ENCODE measurements around the gene RASAL2.
"Not testable (repeated sequence)": the region's sequence is repeated elsewhere in the genome, so short reads cannot be mapped to it uniquely, and the experiment has no call there.

Gene RASAL2

DNA sequence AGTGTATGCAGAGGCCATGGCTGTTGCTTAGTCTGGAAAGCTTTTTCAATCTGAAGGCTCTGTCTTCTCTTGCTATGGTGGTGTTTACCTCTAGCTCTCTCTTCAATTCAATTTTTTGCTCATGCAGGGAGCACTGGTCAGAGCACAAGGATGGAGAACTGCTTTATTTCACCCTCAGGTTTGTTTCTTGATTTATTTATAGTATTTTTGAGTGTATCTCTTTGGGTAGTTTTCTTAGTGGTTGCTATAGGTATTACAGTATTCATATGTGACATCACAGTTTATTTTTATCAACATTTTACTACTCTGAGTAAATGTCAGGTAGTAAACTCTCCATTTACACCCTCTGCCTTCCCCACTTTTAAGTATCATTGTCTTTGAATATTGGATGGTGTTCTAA is 147.9 kb downstream of the RASAL2 start:
- no peak for DNase-seq

DNA sequence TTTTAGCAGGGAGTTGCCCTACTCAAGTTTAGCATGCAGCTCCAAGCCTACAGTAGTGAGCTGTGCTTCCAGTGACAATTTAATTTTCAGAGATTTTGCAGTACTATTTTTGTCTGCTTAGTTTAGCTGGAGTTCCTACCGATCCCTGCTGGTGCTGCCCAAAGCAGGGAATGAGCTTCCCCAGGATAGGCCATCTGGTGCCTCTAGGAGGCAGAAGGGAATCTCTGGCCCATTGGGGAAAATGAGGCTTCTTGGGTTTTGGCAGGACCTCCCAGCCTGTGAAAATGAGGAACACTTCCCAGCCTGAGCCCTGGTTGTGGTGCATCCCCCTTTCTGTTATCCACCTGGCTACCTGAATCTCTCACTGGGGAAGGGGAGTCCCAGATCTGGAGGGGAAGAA is 149.2 kb downstream of the RASAL2 start:
- no peak for DNase-seq

- no peak for DNase-seq
These were observed 150.0 kb downstream of the RASAL2 start for GRCh38 chr1:178243890-178244289.

GRCh38 chr1:178248284-178248683 is 154.4 kb downstream of the RASAL2 start:
- not testable (repeated sequence) for DNase-seq

DNA sequence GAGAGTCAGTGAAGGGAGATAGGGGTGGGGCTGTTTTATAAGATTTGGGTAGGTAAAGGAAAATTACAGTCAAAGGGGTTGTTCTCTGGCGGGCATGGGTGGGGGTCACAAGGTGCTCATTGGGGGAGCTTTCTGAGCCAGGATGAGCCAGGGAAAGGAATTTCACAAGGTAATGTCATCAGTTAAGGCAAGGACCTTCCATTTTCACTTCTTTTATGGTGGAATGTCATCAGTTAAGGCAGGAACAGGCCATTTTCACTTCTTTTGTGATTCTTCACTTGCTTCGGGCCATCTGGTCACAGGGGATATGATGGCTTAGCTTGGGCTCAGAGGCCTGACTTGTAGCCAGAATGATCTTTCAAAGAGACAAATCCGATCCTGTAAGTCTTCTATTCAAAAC is 159.7 kb downstream of the RASAL2 start:
- DNase-seq: not testable (repeated sequence)

- DNase-seq: no peak
These were observed 160.5 kb downstream of the RASAL2 start for GRCh38 chr1:178254433-178254832.

- peak; percentile 41 for DNase-seq
These were observed 164.6 kb downstream of the RASAL2 start for GRCh38 chr1:178258536-178258935.

DNA sequence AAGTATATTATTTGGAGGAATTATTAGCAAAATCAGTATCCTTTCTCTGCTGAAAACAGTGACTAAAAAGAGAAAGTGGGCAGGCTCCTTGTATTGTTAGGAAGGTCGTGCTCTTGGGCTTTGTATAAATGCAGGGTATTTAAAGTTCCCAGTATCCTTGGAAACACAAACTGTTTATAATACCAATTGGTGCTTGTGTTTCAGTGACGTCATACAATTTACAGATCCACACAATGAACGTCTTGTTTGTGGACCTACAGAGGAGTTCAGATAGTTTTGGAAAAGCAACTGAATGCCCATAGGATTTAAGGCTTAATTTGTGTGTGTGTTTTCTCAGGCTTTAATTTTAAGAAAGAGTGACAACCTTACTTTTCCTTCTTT is 168.2 kb downstream of the RASAL2 start:
- peak; percentile 55 for DNase-seq

- DNase-seq: no peak
These were observed 169.4 kb downstream of the RASAL2 start for GRCh38 chr1:178263341-178263740.

- DNase-seq: no peak
These were observed 172.2 kb downstream of the RASAL2 start for GRCh38 chr1:178266113-178266512.

DNA sequence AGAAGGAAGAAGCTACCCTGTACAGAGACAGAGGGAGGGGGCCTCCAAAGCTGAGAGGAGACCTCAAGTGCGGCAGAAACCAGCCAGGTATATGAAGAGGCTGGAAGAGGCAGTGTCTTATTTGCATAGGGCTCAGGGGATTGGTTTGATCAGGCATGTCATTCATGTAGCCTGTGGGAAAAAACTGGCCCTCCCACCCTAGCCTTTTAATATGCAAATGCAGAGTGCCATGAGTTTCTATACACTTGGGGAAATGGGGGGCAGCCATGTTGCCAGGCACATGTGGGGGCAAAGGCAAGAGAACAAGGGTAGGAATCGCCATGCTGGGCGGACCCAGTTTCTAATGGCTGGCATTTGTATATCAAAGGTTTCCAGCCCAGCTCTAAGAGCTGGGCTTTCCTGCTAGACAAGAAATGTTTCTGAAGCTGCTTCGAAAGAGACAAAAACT is 172.7 kb downstream of the RASAL2 start:
- no peak for DNase-seq

- DNase-seq: peak; percentile 68
These were observed 173.8 kb downstream of the RASAL2 start for GRCh38 chr1:178267646-178268094.

GRCh38 chr1:178271471-178271870 is 177.6 kb downstream of the RASAL2 start:
- no peak for DNase-seq

DNA sequence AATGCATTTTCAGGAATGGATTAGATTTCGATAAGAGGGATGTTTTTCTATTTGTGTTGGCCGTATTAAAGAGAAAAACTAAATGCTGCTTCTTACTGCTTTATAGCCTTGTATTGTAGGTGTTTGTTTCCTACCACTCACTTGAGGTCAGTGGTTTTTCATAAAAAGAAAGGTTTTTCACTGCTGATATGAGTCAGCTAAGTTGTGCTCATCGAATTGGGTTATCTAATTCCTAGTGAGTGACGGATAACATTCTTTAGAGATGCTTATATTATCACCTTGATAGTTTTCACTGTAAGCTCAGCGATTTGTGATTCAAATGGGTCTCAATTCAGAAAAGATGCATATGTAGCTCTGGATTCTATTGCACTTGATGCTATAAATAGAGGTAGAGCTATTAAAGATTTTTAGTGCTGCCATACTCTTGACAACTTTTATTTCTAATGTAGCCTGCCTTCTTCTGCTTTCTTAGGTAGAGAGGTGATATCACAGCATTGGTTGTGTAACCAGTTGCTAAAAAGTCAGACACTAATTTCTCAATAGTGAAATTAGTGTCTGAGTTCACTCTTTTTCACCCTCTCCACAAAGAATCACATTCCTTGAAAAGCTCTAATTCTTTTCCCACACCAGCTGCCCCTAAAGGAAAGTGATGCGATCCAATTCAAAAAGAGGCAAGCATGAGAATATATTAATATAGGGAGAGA is 180.0 kb downstream of the RASAL2 start:
- DNase-seq: no peak

DNA sequence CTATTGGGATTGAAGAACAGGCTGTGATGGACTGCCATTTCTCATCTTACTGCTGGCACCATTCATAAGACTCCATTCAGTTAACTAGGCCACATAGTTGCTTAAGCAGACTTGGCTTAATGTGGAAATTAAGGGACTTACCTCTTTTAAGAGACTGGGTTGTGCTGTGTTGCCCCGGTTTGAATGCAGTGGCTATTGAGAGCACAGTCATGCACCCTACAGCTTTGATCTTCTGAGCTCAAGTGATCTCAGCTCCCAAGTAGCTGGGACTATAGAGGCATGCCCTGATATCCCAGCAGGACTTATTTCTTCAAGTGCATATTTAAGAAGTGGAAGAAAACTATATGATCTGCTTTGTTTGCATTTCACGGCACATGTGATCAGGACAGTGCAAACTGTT is 181.1 kb downstream of the RASAL2 start:
- DNase-seq: no peak

GRCh38 chr1:178275553-178275952 is 181.6 kb downstream of the RASAL2 start:
- DNase-seq: peak; percentile 28

GRCh38 chr1:178277793-178278530 is 184.1 kb downstream of the RASAL2 start:
- no peak for DNase-seq

GRCh38 chr1:178278916-178279686 is 185.2 kb downstream of the RASAL2 start:
- DNase-seq: no peak

DNA sequence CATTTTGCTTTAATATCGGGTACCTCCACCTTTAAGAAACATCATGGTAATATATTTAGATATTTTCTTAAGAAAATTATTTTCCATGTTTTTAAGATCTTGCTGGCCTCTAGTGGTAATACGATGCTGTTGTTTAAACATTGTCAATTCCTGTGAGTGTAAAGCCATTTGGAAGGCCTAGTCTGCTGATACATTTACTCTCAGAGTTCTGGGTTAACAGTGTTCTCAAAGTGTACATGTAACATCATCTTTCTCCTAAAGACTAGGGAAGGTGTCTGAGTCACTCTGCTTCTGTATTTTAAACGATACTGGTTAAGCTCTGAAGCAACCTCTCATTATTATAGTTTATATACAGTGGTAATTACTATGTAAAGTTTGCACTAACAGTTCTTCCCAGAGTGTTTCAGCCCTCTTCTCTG is 189.1 kb downstream of the RASAL2 start:
- peak; percentile 61 for DNase-seq

DNA sequence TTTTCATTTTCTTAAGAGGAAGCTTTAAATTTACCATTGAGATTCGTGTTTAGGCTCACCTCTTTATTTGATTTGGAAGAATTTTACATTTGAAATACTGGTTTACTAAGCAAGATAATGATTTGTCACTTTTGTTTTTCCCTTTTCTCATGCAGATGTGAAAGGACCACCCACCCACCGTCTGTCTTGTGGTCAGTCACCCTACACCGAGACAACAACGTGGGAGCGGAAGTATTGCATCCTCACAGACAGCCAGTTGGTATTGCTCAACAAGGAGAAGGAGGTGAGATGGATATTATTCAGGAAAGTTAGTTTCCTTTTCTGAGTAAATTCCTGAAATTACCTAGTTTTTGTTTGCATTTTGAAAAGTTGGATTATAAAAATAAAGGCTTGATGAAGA is 189.5 kb downstream of the RASAL2 start:
- DNase-seq: no peak

DNA sequence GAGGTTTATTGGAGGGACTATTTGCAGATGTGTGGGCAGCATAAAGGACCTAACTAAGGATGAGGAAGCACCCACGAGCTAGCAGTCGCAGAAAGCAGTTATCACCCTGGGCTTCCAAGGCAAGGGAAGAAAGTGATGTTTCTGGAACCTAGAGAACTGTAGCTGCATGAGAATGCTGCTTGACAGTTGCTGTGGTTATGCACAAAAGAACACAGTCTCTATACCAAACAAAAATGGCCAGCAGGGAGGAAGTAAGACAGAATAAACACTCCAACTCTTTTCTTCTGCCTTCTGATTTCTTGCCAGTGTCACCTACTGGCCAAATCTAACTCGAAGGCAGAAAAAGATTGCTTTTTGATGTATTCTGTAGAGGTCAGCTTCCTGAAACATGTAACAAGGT is 190.2 kb downstream of the RASAL2 start:
- no peak for DNase-seq

DNA sequence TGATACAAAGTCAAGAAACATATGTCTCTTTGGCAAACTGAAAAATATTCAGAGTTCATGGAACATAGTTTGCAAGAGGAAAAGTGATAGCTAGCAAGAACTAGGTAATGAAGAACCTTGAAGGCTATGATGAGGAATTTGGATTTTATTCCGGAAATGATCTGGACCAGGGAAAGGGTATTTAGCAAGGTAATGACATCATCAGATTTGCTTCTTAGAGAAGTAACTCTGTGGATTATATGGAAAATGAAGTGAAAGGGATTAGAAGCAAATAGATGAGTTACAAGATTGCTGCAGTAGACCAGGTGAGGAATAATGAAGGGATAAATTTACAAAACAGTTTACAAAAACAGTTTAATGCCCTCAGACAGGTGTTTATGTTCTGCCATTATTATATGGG is 197.3 kb downstream of the RASAL2 start:
- DNase-seq: no peak

- no peak for DNase-seq
These were observed 200.8 kb downstream of the RASAL2 start for GRCh38 chr1:178294654-178295053.

DNA sequence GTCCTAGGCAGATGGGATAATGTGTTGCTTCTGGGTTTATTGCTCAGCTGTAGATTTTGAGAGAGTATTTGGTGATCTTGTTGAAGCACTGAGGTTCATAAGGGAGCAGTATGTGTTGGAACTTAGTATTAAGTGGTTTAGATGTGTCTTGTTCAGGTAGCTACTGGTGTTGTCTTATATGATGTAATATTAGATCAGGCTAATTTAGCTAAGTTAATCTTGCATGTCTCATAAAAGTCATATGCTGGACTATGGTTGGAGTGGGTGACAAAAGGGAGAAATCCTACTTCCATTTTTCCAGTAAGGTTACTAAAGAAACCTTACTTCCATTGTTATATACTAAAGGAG is 206.4 kb downstream of the RASAL2 start:
- no peak for DNase-seq
